HepG2 (cell line): ENCODE data around the gene GDPD4. TPM values are rescaled to one million over a fixed set of nuclear protein-coding genes. Genes with fewer than 3 reads are reported as not detected.

ENCODE experiments used
- ATAC-seq: fragments of 200-7000 bp; cut with Tn5 transposase; 3 replicates; pipeline ENCODE4 v1.9.1; 2020; ENCODE audit warnings: mild to moderate bottlenecking, moderate library complexity
- BruUV-seq: library from RNA; stranded (reverse); fragments of 400-500 nt; replicated peaks from 2 replicates; lab custom pipeline; 2021; lab: Mats Ljungman, UMichigan
- CTCF ChIA-PET: fragments of 300-600 bp; formaldehyde crosslinking; extraction: SDS; loops from one replicate; lab custom pipeline; 2021; ENCODE audit warnings: low total read pairs, inconsistent platforms, low intra/inter-chr PET ratio; lab: Yijun Ruan, JAX
- POLR2A ChIA-PET: fragments of 350-600 bp; sonication (Branson Sonifier 250); formaldehyde crosslinking; loops from one replicate; lab custom pipeline; 2020; ENCODE audit warnings: antibody characterized with exemption, inconsistent platforms; lab: Yijun Ruan, JAX
- DNase-seq: peaks from one replicate; pipeline ENCODE4 v3.0.0-alpha.2; 2015; ENCODE audit warnings: low spot score
- FAIRE-seq: peaks from 3 replicates; lab custom pipeline; 2011; peaks lifted over from hg19 to GRCh38; lab: Jason Lieb, UNC
- H2AFZ ChIP-seq: one replicate; pipeline ENCODE4 v1.6.1; 2011; ENCODE audit warnings: low read length, inconsistent platforms
- H3K27ac ChIP-seq: fragments of 300-600 bp; 3 replicates; pipeline ENCODE4 v1.8.0; 2011; ENCODE audit warnings: mixed run types, mild to moderate bottlenecking, mixed read lengths, low read length, inconsistent platforms; ENCODE audit not compliant: insufficient read depth; ENCODE audit errors: extremely low read length
- H3K27me3 ChIP-seq, 2 experiments: fragments of 200-600 bp in 1 of 2; 2 replicates in 1 of 2; 3 replicates in 1 of 2; pipeline versions ENCODE4 v1.6.0 to v1.8.0; 2011; ENCODE audit warnings: low read length in 2 of 2, mild to moderate bottlenecking in 2 of 2, moderate library complexity in 2 of 2, inconsistent platforms in 1 of 2; ENCODE audit not compliant: insufficient read depth in 2 of 2, control insufficient read depth in 1 of 2
- H3K36me3 ChIP-seq, 2 experiments: fragments of 200-600 bp in 1 of 2; replicated peaks in 1 of 2; 2 replicates in 1 of 2; 3 replicates in 1 of 2; pipeline versions ENCODE4 v1.5.1 to v1.8.0; 2011; ENCODE audit warnings: low read length in 2 of 2, inconsistent platforms in 1 of 2; ENCODE audit not compliant: insufficient read depth in 2 of 2, control insufficient read depth in 1 of 2
- H3K4me1 ChIP-seq: 2 replicates; pipeline ENCODE4 v1.5.1; 2012; ENCODE audit warnings: low read length, inconsistent platforms; ENCODE audit not compliant: insufficient read depth
- H3K4me2 ChIP-seq: 2 replicates; pipeline ENCODE4 v1.6.0; 2011; ENCODE audit warnings: low read depth, low read length, inconsistent platforms
- H3K4me3 ChIP-seq, 3 experiments: fragments of 200-600 bp in 1 of 3; sonication (generic), shearing (Covaris generic) in 1 of 3; replicated peaks in 1 of 3; 2 replicates each; pipeline ENCODE4 v1.5.1; 2011 to 2016; ENCODE audit warnings: low read length in 3 of 3, inconsistent platforms in 2 of 3, low read depth in 2 of 3, mild to moderate bottlenecking in 2 of 3, control low read depth in 1 of 3, mixed read lengths in 1 of 3; ENCODE audit not compliant: insufficient read depth in 1 of 3
- H3K79me2 ChIP-seq: one replicate; pipeline ENCODE4 v1.6.1; 2011; ENCODE audit warnings: low read length, inconsistent platforms; ENCODE audit not compliant: insufficient read depth
- H3K9ac ChIP-seq: 2 replicates; pipeline ENCODE4 v1.6.0; 2011; ENCODE audit warnings: mild to moderate bottlenecking, low read depth, low read length, inconsistent platforms; ENCODE audit not compliant: insufficient read depth
- H3K9me3 ChIP-seq: 2 replicates; pipeline ENCODE4 v1.5.1; 2012; ENCODE audit warnings: mild to moderate bottlenecking, low read length
- H4K20me1 ChIP-seq: 2 replicates; pipeline ENCODE4 v1.6.0; 2011; ENCODE audit warnings: inconsistent platforms, mild to moderate bottlenecking, low read length, moderate library complexity; ENCODE audit not compliant: insufficient read depth
- ARID2 ChIP-seq: sonication (generic); formaldehyde crosslinking; IDR thresholded peaks from 2 replicates; pipeline ENCODE4 v1.8.1; 2022; ENCODE audit warnings: mild to moderate bottlenecking, missing genetic modification reagents, borderline replicate concordance
- ATF7-NPFF ChIP-seq: sonication (generic); formaldehyde crosslinking; IDR thresholded peaks from 2 replicates; pipeline ENCODE4 v1.8.1; 2023; ENCODE audit warnings: mild to moderate bottlenecking, low read depth, missing genetic modification reagents, moderate library complexity
- BRCA1 ChIP-seq: sonication (generic); formaldehyde crosslinking; IDR thresholded peaks from 2 replicates; pipeline ENCODE4 v1.4.0; 2020; ENCODE audit warnings: missing genetic modification reagents
- FIP1L1 ChIP-seq: fragments of 200-400 bp; formaldehyde crosslinking; IDR thresholded peaks from 2 replicates; pipeline ENCODE4 v1.6.1; 2018; ENCODE audit warnings: low read depth, mild to moderate bottlenecking, low read length, moderate library complexity, borderline replicate concordance; ENCODE audit not compliant: insufficient read depth
- FOXK1 ChIP-seq: sonication (generic); formaldehyde crosslinking; IDR thresholded peaks from 2 replicates; pipeline ENCODE4 v1.4.0; 2020; ENCODE audit warnings: low read depth, missing genetic modification reagents, borderline replicate concordance
- HDAC2 ChIP-seq: sonication (generic); formaldehyde crosslinking; IDR thresholded peaks from 2 replicates; pipeline ENCODE4 v1.4.0; 2020; ENCODE audit warnings: missing genetic modification reagents
- MAFF ChIP-seq: IDR thresholded peaks from 2 replicates; pipeline ENCODE4 v1.6.1; 2011; ENCODE audit warnings: low read depth, low read length, improper control_type of control experiment
- MXI1 ChIP-seq: IDR thresholded peaks from 3 replicates; pipeline ENCODE4 v1.6.1; 2012; ENCODE audit warnings: low read depth, low read length, inconsistent platforms, borderline replicate concordance
- RARG ChIP-seq: sonication (generic); formaldehyde crosslinking; IDR thresholded peaks from 2 replicates; pipeline ENCODE4 v1.4.0; 2020; ENCODE audit warnings: low read depth, mild to moderate bottlenecking, missing genetic modification reagents
- RBAK ChIP-seq: sonication (generic); formaldehyde crosslinking; IDR thresholded peaks from 2 replicates; pipeline ENCODE4 v1.5.1; 2020; ENCODE audit warnings: mild to moderate bottlenecking, missing genetic modification reagents
- SOX6 ChIP-seq, 2 experiments: fragments of 450-650 bp in 1 of 2; sonication (generic) in 1 of 2; formaldehyde crosslinking in 1 of 2; IDR thresholded peaks; 2 replicates each; pipeline versions ENCODE4 v1.4.0 to v1.6.1; 2017 to 2020; ENCODE audit warnings: antibody characterized with exemption in 1 of 2, mild to moderate bottlenecking in 1 of 2, missing genetic modification reagents in 1 of 2
- SP140L ChIP-seq: sonication (generic); formaldehyde crosslinking; IDR thresholded peaks from 2 replicates; pipeline ENCODE4 v1.4.0; 2020; ENCODE audit warnings: missing genetic modification reagents, borderline replicate concordance
- ZC3H13 ChIP-seq: sonication (generic); formaldehyde crosslinking; IDR thresholded peaks from 2 replicates; pipeline ENCODE4 v1.8.1; 2023; ENCODE audit warnings: mild to moderate bottlenecking, missing genetic modification reagents, moderate library complexity
- ZFP90 ChIP-seq: sonication (generic); formaldehyde crosslinking; IDR thresholded peaks from 2 replicates; pipeline ENCODE4 v1.8.0; 2022; ENCODE audit warnings: missing genetic modification reagents, mild to moderate bottlenecking, inconsistent platforms, borderline replicate concordance
- ZKSCAN5 ChIP-seq: sonication (generic); formaldehyde crosslinking; IDR thresholded peaks from 2 replicates; pipeline ENCODE4 v1.5.1; 2020; ENCODE audit warnings: mild to moderate bottlenecking, missing genetic modification reagents
- ZNF180 ChIP-seq: sonication (generic); formaldehyde crosslinking; IDR thresholded peaks from 2 replicates; pipeline ENCODE4 v1.4.0; 2020; ENCODE audit warnings: low read depth, missing genetic modification reagents, borderline replicate concordance
- ZNF543 ChIP-seq: sonication (generic); formaldehyde crosslinking; IDR thresholded peaks from 2 replicates; pipeline ENCODE4 v1.4.0; 2020; ENCODE audit warnings: mild to moderate bottlenecking, missing genetic modification reagents
- ZNF570 ChIP-seq: sonication (generic); formaldehyde crosslinking; IDR thresholded peaks from 2 replicates; pipeline ENCODE4 v1.4.0; 2020; ENCODE audit warnings: mild to moderate bottlenecking, missing genetic modification reagents, borderline replicate concordance
- ZNF777 ChIP-seq: sonication (generic); formaldehyde crosslinking; IDR thresholded peaks from 2 replicates; pipeline ENCODE4 v1.4.0; 2020; ENCODE audit warnings: missing genetic modification reagents
- WGBS: methylation state at CpG from one replicate; pipeline ENCODE4 v1.1.6; 2017; ENCODE audit warnings: low lambda C conversion rate; 5-methylcytosine and 5-hydroxymethylcytosine counted together
- in situ Hi-C: cut with HindIII; loops from 2 replicates; pipeline ENCODE4 v1.10.0; 2017; ENCODE audit warnings: low pct_unique_long_range_greater_than_20kb; ENCODE audit not compliant: extremely low pct_ligation_motif_present
- intact Hi-C: fragments of 100-400 bp; cut with micrococcal nuclease; formaldehyde crosslinking; loops from one replicate; pipeline ENCODE4 v1.10.0; 2022; ENCODE audit not compliant: unreplicated experiment
- polyA plus RNA-seq, 8 experiments: library from polyadenylated mRNA; depleted of rRNA in 3 of 8; stranded (reverse) in 7 of 8; unstranded in 1 of 8; fragments of >200 nt; fragmentation: Illumina TruSeq in 4 of 8; extraction: Trizol in 4 of 8; gene quantifications; 2 replicates each; pipeline versions ENCODE4 v1.2.1 to v1.2.3, GENCODE V29; 2011 to 2016; ENCODE audit warnings: low read depth in 4 of 8, missing spikeins in 1 of 8, mixed read lengths in 1 of 8; ENCODE audit not compliant: insufficient read depth in 1 of 8
- total RNA-seq, 5 experiments: library from RNA; depleted of rRNA; stranded (reverse); fragments of >200 nt; fragmentation: Illumina TruSeq; extraction: Trizol; gene quantifications; 2 replicates each; pipeline ENCODE4 v1.2.3, GENCODE V29; 2016; ENCODE audit warnings: low read depth in 1 of 5

The GDPD4 gene
- total and polyA plus RNA-seq, 2 of the 13 experiments (the other 11 are each of a cell fraction or from before 2014, with no cell fraction given), result not detected

DNA sequence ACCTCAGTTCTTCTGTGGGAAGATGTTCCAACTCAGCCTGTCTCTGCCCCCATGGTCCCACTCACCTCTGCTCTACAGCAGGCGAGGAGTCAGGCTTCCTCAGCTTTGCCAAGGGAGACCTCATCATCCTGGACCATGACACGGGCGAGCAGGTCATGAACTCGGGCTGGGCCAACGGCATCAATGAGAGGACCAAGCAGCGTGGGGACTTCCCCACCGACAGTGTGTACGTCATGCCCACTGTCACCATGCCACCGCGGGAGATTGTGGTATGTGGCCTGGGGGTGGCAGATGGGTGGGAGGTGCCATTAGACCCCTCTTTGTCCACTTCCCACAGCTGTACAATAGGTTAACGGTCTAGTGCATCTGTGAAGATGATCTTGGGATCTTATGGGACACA lies 100.1 kb downstream of the GDPD4 start:
- intact Hi-C loops (no loop called here), in situ Hi-C loops (no loop called here)
- Histone ChIP-seq H3K4me1 (no peaks in the 10 kb centered on the region), H3K9ac (no peak overlapping the region), H2AFZ (no peak overlapping the region), H3K9me3 (no peaks in the 10 kb centered on the region), H3K4me3 (no peak overlapping the region), H3K27me3 (no peaks in the 10 kb centered on the region), H3K27ac (no peak overlapping the region), H3K4me2 (no peak overlapping the region), H3K79me2 (no peaks in the 10 kb centered on the region), H4K20me1 (no peaks in the 10 kb centered on the region), H3K36me3 (no peaks in the 10 kb centered on the region)
- FAIRE-seq, result no peak
- no peak for TF ChIP-seq ZC3H13 (CRISPR knock-in tag)
- no peak for TF ChIP-seq ZNF570 (CRISPR knock-in tag)
- TF ChIP-seq ZKSCAN5, result no peak
- no peak for TF ChIP-seq RBAK (CRISPR knock-in tag)
- no peak for TF ChIP-seq MXI1
- TF ChIP-seq ARID2 (CRISPR knock-in tag), result no peak
- TF ChIP-seq MAFF, result no peak
- TF ChIP-seq BRCA1 (CRISPR knock-in tag), result no peak
- no peak for TF ChIP-seq SOX6 (IDR thresholded peaks at IDR 0.05)
- TF ChIP-seq SOX6 (CRISPR knock-in tag; IDR thresholded peaks at IDR 0.05), result no peak
- no peak for TF ChIP-seq ZNF777
- TF ChIP-seq ZNF543 (CRISPR knock-in tag), result no peak
- no peak for TF ChIP-seq HDAC2 (CRISPR knock-in tag)
- TF ChIP-seq RARG (CRISPR knock-in tag), result no peak
- no peak for TF ChIP-seq ZNF180 (CRISPR knock-in tag)
- no peak for TF ChIP-seq FOXK1 (CRISPR knock-in tag)
- TF ChIP-seq FIP1L1, result no peak
- no peak for TF ChIP-seq SP140L (CRISPR knock-in tag)
- TF ChIP-seq ZFP90 (CRISPR knock-in tag), result no peak
- TF ChIP-seq ATF7-NPFF (CRISPR knock-in tag), result no peak
- no TSS peak for BruUV-seq
- DNase-seq, result no peak
- POLR2A ChIA-PET, result no interaction called here
- 94% methylated on average over 8 of the region's 11 CpGs for WGBS
- no peak for ATAC-seq
- CTCF ChIA-PET, result no interaction called here
